H1 (cell line): ENCODE data around the gene TTC31. TPM values are rescaled to one million over a fixed set of nuclear protein-coding genes. Genes with fewer than 3 reads are reported as not detected.

Experiments
- GABPA ChIP-seq: IDR thresholded peaks from 2 replicates; pipeline ENCODE4 v1.6.1; 2011; ENCODE audit warnings: mild to moderate bottlenecking, low read length, moderate library complexity, borderline replicate concordance; ENCODE audit not compliant: insufficient read depth
- POU5F1 ChIP-seq: IDR thresholded peaks from 2 replicates; pipeline ENCODE4 v1.6.1; 2011; ENCODE audit warnings: low read depth, mild to moderate bottlenecking, low read length, moderate library complexity
- RAD21 ChIP-seq, 2 experiments: IDR thresholded peaks in 1 of 2; conservative IDR thresholded peaks in 1 of 2; 2 replicates each; pipeline ENCODE4 v1.6.1; 2011; ENCODE audit warnings: low read depth in 2 of 2, low read length in 2 of 2, improper control_type of control experiment in 1 of 2, inconsistent platforms in 1 of 2, mild to moderate bottlenecking in 1 of 2, moderate library complexity in 1 of 2
- RXRA ChIP-seq: IDR thresholded peaks from 2 replicates; pipeline ENCODE4 v1.6.1; 2011; ENCODE audit warnings: low read depth, mild to moderate bottlenecking, low read length, moderate library complexity; ENCODE audit not compliant: insufficient read depth
- SIX5 ChIP-seq: IDR thresholded peaks from 2 replicates; pipeline ENCODE4 v1.6.1; 2011; ENCODE audit warnings: mild to moderate bottlenecking, low read depth, low read length
- SP2 ChIP-seq: IDR thresholded peaks from 2 replicates; pipeline ENCODE4 v1.6.1; 2012; ENCODE audit warnings: mild to moderate bottlenecking, low read length, inconsistent platforms
- YY1 ChIP-seq: IDR thresholded peaks from 2 replicates; pipeline ENCODE4 v1.6.1; 2011; ENCODE audit warnings: low read depth, mild to moderate bottlenecking, low read length
- ZNF274 ChIP-seq: IDR thresholded peaks from 2 replicates; pipeline ENCODE4 v1.7.0; 2012; ENCODE audit warnings: low read length, borderline replicate concordance; ENCODE audit errors: extremely low read depth
- polyA plus RNA-seq, 7 experiments: library from polyadenylated mRNA; depleted of rRNA in 3 of 7; stranded (reverse) in 5 of 7; unstranded in 2 of 7; fragments of >200 nt in 5 of 7; fragments of 200-250 nt in 2 of 7; gene quantifications; 1 replicate in 5 of 7; 2 replicates in 1 of 7; 4 replicates in 1 of 7; pipeline versions ENCODE4 v1.2.1 to v1.2.3, GENCODE V29; 2011 to 2013; ENCODE audit warnings: missing spikeins in 2 of 7, mixed read lengths in 2 of 7
- total RNA-seq: library from RNA; stranded (reverse); fragmentation: NEBNext Ultra II Directional; extraction: Animal tissue kit (Norgen Biotek cat#: 25700); gene quantifications from 2 replicates; pipeline ENCODE4 v1.2.1, GENCODE V29; 2021
- TF ChIP-seq, protein P1 (sequence below): fragments of 300-600 bp; sonication (generic); IDR thresholded peaks from 2 replicates; pipeline ENCODE4 v1.7.1; 2012; ENCODE audit warnings: low read length, moderate library complexity, mild to moderate bottlenecking, inconsistent platforms; ENCODE audit not compliant: insufficient replicate concordance
- TF ChIP-seq, protein P2 (sequence below): IDR thresholded peaks from 2 replicates; pipeline ENCODE4 v1.6.1; 2012; ENCODE audit warnings: inconsistent platforms

The TTC31 gene
- total and polyA plus RNA-seq, 2 of the 8 experiments (the other 6 are each of a cell fraction or from before 2014, with no cell fraction given) = 28.8 to 29.9 TPM

DNA sequence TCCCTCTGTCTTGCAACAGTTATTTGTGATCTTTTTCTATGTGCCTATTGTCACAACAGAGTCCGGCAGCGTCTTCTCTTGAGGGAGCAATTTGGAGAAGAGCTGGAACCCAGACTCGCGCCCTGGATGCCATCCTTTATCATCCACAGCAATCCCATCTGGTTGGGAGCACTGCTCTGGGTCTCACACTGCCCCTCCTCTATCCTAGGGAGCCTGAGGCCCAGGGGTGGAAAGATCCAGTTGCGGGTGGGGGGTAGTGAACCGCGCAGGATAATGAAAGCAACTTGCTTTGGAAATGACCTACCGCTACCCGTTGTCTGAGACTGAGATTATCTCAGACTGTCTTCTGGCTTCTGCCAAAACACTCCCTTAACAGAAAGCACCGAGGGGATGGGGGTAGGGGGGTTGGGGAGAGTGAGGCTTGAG is 23.9 kb upstream of the TTC31 start (continued):
- TF ChIP-seq, protein P1, sequence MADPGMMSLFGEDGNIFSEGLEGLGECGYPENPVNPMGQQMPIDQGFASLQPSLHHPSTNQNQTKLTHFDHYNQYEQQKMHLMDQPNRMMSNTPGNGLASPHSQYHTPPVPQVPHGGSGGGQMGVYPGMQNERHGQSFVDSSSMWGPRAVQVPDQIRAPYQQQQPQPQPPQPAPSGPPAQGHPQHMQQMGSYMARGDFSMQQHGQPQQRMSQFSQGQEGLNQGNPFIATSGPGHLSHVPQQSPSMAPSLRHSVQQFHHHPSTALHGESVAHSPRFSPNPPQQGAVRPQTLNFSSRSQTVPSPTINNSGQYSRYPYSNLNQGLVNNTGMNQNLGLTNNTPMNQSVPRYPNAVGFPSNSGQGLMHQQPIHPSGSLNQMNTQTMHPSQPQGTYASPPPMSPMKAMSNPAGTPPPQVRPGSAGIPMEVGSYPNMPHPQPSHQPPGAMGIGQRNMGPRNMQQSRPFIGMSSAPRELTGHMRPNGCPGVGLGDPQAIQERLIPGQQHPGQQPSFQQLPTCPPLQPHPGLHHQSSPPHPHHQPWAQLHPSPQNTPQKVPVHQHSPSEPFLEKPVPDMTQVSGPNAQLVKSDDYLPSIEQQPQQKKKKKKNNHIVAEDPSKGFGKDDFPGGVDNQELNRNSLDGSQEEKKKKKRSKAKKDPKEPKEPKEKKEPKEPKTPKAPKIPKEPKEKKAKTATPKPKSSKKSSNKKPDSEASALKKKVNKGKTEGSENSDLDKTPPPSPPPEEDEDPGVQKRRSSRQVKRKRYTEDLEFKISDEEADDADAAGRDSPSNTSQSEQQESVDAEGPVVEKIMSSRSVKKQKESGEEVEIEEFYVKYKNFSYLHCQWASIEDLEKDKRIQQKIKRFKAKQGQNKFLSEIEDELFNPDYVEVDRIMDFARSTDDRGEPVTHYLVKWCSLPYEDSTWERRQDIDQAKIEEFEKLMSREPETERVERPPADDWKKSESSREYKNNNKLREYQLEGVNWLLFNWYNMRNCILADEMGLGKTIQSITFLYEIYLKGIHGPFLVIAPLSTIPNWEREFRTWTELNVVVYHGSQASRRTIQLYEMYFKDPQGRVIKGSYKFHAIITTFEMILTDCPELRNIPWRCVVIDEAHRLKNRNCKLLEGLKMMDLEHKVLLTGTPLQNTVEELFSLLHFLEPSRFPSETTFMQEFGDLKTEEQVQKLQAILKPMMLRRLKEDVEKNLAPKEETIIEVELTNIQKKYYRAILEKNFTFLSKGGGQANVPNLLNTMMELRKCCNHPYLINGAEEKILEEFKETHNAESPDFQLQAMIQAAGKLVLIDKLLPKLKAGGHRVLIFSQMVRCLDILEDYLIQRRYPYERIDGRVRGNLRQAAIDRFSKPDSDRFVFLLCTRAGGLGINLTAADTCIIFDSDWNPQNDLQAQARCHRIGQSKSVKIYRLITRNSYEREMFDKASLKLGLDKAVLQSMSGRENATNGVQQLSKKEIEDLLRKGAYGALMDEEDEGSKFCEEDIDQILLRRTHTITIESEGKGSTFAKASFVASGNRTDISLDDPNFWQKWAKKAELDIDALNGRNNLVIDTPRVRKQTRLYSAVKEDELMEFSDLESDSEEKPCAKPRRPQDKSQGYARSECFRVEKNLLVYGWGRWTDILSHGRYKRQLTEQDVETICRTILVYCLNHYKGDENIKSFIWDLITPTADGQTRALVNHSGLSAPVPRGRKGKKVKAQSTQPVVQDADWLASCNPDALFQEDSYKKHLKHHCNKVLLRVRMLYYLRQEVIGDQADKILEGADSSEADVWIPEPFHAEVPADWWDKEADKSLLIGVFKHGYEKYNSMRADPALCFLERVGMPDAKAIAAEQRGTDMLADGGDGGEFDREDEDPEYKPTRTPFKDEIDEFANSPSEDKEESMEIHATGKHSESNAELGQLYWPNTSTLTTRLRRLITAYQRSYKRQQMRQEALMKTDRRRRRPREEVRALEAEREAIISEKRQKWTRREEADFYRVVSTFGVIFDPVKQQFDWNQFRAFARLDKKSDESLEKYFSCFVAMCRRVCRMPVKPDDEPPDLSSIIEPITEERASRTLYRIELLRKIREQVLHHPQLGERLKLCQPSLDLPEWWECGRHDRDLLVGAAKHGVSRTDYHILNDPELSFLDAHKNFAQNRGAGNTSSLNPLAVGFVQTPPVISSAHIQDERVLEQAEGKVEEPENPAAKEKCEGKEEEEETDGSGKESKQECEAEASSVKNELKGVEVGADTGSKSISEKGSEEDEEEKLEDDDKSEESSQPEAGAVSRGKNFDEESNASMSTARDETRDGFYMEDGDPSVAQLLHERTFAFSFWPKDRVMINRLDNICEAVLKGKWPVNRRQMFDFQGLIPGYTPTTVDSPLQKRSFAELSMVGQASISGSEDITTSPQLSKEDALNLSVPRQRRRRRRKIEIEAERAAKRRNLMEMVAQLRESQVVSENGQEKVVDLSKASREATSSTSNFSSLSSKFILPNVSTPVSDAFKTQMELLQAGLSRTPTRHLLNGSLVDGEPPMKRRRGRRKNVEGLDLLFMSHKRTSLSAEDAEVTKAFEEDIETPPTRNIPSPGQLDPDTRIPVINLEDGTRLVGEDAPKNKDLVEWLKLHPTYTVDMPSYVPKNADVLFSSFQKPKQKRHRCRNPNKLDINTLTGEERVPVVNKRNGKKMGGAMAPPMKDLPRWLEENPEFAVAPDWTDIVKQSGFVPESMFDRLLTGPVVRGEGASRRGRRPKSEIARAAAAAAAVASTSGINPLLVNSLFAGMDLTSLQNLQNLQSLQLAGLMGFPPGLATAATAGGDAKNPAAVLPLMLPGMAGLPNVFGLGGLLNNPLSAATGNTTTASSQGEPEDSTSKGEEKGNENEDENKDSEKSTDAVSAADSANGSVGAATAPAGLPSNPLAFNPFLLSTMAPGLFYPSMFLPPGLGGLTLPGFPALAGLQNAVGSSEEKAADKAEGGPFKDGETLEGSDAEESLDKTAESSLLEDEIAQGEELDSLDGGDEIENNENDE = no peak
- TF ChIP-seq POU5F1 = no peak
- TF ChIP-seq YY1 = no peak
- TF ChIP-seq, protein P2, sequence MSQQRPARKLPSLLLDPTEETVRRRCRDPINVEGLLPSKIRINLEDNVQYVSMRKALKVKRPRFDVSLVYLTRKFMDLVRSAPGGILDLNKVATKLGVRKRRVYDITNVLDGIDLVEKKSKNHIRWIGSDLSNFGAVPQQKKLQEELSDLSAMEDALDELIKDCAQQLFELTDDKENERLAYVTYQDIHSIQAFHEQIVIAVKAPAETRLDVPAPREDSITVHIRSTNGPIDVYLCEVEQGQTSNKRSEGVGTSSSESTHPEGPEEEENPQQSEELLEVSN = no peak
- no peak for TF ChIP-seq GABPA
- no peak for TF ChIP-seq SP2
- no peak for TF ChIP-seq RAD21 (IDR thresholded peaks at IDR 0.05 in 1 of 2, conservative IDR thresholded peaks at IDR 0.05 in 1 of 2; ENCODE audit: low read depth in 2 of 2, low read length in 2 of 2)
- TF ChIP-seq SIX5 = no peak
- no peak for TF ChIP-seq RXRA
- TF ChIP-seq ZNF274 = no peak
